WI38 (cell line): ENCODE results near the gene AP5M1.
"Not testable (repeated sequence)": the region's sequence is repeated elsewhere in the genome, so short reads cannot be mapped to it uniquely, and the experiment has no call there.

Experiments used
- H3K4me3 ChIP-seq: 2 replicates; pipeline ENCODE4 v1.5.1; 2011; ENCODE audit warnings: low read depth, mild to moderate bottlenecking, control low read depth, low read length
- TF ChIP-seq, protein P1 (sequence below): IDR thresholded peaks from 2 replicates; pipeline ENCODE4 v1.5.1; 2012; ENCODE audit warnings: low read depth, mild to moderate bottlenecking, control low read depth, low read length

The AP5M1 gene

DNA sequence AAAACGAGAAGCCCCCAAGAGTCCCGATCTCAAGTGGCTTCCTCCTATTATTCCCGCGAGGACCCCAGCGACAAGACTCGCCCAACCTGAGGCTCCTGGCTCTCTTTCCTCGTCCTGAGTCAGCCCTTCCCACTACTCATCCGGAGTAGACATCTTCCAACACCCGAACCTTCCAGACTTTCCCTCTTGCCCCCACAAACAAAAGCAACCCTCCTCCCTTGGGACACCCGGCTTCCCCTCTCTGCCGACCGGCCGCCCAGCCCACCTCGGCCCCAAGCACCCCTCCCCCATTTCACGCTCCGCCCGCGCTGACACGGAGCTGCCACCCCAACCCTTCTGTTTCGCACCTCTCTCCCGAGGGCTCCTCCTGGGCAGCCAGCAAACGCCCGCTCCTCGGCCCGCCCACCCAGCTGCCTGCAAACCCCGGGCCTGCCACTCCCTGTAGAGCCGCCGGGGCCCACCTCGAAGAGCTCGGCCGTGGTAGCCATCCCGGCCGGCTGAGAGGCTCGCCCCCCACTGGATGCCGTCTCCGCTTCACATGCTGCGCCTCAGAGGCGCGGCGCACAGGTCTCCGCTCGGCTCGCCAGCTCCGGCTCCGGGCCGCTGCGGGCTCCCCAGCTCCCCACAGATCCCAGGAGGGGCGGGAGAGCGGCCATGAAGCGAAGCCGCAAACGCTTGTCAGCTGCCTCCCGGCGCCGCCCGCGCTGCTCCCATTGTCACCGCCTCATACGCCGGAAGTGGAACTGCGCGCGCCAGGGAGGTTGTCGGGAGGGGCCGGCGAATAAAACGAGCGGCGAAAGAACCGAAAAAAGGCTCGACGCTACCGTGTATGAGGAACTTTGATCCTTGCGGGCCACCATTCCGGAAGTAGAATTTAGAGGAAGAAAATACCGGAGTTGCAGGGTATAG lies at the start of gene AP5M1, which contains the start of gene EXOC5:
TSS of gene AP5M1 (plus strand) at position 811 of the 909 bp plus-strand sequence. CDS start 344 bp downstream, outside the sequence.
TSS of gene EXOC5 (minus strand) at position 745 of the 909 bp plus-strand sequence. CDS start at position 488, 257 bp downstream.
- H3K4me3 ChIP-seq = peak within 1 kb of the TSS; percentile 93
- TF ChIP-seq, protein P1, sequence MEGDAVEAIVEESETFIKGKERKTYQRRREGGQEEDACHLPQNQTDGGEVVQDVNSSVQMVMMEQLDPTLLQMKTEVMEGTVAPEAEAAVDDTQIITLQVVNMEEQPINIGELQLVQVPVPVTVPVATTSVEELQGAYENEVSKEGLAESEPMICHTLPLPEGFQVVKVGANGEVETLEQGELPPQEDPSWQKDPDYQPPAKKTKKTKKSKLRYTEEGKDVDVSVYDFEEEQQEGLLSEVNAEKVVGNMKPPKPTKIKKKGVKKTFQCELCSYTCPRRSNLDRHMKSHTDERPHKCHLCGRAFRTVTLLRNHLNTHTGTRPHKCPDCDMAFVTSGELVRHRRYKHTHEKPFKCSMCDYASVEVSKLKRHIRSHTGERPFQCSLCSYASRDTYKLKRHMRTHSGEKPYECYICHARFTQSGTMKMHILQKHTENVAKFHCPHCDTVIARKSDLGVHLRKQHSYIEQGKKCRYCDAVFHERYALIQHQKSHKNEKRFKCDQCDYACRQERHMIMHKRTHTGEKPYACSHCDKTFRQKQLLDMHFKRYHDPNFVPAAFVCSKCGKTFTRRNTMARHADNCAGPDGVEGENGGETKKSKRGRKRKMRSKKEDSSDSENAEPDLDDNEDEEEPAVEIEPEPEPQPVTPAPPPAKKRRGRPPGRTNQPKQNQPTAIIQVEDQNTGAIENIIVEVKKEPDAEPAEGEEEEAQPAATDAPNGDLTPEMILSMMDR = no peak

GRCh38 chr14:57221931-57222330 lies 46.8 kb upstream of the AP5M1 start:
- H3K4me3 ChIP-seq = no peak overlapping the region
- TF ChIP-seq, protein P1 = no peak

DNA sequence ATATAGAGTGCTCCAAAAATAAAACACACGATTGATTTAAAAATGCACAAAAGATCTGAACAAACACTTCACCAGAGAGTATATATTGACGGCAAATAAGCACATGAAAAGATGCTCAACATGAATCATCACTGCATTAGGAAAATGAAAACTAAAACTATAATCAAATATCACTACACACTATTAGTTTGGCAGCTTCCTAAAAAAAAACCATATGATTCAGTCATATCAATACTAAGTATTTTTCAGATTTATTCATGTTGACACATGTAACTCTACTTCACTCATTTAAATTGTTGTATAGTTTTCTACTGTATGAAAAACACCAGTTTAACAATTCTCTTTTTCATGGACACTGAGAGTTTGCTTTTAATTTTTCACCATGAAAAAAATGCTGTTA lies 41.7 kb upstream of the AP5M1 start:
- no peak overlapping the region for H3K4me3 ChIP-seq
- TF ChIP-seq, protein P1 = no peak

- H3K4me3 ChIP-seq = not testable (repeated sequence)
These were observed 40.5 kb upstream of the AP5M1 start for GRCh38 chr14:57228320-57228719.

DNA sequence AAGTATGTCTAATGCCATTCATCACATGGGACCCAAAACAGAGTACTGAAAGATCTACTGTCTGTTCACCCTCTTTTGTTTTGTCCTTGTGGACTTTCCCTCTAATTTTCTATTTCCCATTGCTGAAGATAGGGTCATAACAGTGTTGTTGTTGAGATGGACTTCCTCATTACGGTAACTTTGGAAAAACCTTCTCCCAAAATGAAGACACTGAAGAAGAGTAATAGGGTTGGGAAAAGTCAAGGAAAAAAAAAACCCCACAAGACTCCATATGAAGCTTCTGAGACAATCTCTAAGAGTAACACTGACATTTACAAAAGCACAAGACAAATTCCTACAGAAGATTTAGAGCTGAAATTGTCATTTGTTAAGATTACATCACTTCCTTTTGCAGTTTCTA lies 36.8 kb upstream of the AP5M1 start:
- TF ChIP-seq, protein P1 = no peak

GRCh38 chr14:57240115-57240514 lies 28.7 kb upstream of the AP5M1 start:
- H3K4me3 ChIP-seq = not testable (repeated sequence)

More for the DNA sequence above, 36.8 kb upstream of the AP5M1 start:
- no peak overlapping the region for H3K4me3 ChIP-seq

GRCh38 chr14:57243320-57243719 lies 25.5 kb upstream of the AP5M1 start:
- H3K4me3 ChIP-seq = no peak overlapping the region
- TF ChIP-seq, protein P1 = no peak

- no peak overlapping the region for H3K4me3 ChIP-seq
- TF ChIP-seq, protein P1 = no peak
These were observed 24.7 kb upstream of the AP5M1 start for GRCh38 chr14:57244106-57244505.
